Kidney epithelial cell (primary cell): Measurements from ENCODE around the gene DACT3. TPM values are rescaled to one million over a fixed set of nuclear protein-coding genes. Genes with fewer than 3 reads are reported as not detected.

Experiments
- DNase-seq: peaks from one replicate; pipeline ENCODE4 v3.0.0-alpha.2; 2010; ENCODE audit warnings: low read depth
- H3K27me3 ChIP-seq: 2 replicates; pipeline ENCODE4 v1.6.0; 2011; ENCODE audit warnings: low read length; ENCODE audit not compliant: control insufficient read depth, insufficient read depth
- H3K36me3 ChIP-seq: 2 replicates; pipeline ENCODE4 v1.5.1; 2011; ENCODE audit warnings: low read length; ENCODE audit not compliant: control insufficient read depth, insufficient read depth
- H3K4me3 ChIP-seq: 2 replicates; pipeline ENCODE4 v1.5.1; 2011; ENCODE audit warnings: low read depth, mild to moderate bottlenecking, control low read depth, low read length
- total RNA-seq: library from RNA; depleted of rRNA; stranded (reverse); fragments of >200 nt; gene quantifications from 2 replicates; pipeline ENCODE4 v1.2.3, GENCODE V29; 2015
- TF ChIP-seq, protein P1 (sequence below): IDR thresholded peaks from 2 replicates; pipeline ENCODE4 v1.5.1; 2011; ENCODE audit warnings: mild to moderate bottlenecking, moderate library complexity, low read length, control low read depth, inconsistent platforms; ENCODE audit not compliant: insufficient read depth, poor library complexity, severe bottlenecking

DACT3 gene
- total RNA-seq, 1 donor from 2014 or later: 0.33 TPM

DNA sequence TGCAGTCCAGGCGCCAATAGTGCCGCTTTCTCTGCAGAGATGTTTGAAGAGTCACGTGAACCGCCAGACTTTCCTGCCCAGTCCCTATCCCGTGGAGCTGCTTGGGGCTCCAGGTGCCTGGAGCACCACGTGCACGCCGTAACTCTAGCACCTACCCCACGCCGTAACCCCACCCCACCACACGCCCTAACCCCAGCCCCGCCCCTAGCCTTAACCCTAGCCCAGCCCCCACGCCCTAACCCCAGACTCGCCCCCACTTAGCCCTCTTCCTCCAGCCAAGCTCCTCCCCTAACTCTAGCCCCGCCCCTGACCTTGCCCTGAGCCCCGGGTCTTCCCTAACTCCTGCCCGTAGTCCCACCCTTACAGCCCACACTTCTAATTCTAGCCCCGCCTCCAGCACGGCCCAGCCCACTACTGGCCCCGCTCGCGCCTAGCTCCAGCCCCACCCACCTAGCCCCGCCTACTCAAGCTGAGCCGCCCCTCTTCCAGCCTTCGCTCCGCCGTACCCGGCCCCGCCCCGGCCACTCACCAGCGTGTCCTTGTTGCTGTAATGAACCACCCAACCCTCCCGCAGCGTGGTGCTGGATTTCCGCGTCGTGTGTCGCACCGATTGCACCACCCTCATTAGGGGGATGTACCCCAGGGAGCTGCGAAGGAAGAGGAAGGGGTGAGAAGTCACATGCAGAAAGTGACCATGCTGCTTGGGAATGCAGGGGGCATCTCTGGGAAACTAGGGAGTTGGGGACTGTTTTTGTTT lies 36.4 kb upstream of the DACT3 start:
- peak; percentile 29 for DNase-seq
- Histone ChIP-seq H3K27me3 (no peaks in the 10 kb centered on the region), H3K36me3 (peaks cover 5% of the 10 kb centered on the region), H3K4me3 (no peak overlapping the region)
- TF ChIP-seq, protein P1, sequence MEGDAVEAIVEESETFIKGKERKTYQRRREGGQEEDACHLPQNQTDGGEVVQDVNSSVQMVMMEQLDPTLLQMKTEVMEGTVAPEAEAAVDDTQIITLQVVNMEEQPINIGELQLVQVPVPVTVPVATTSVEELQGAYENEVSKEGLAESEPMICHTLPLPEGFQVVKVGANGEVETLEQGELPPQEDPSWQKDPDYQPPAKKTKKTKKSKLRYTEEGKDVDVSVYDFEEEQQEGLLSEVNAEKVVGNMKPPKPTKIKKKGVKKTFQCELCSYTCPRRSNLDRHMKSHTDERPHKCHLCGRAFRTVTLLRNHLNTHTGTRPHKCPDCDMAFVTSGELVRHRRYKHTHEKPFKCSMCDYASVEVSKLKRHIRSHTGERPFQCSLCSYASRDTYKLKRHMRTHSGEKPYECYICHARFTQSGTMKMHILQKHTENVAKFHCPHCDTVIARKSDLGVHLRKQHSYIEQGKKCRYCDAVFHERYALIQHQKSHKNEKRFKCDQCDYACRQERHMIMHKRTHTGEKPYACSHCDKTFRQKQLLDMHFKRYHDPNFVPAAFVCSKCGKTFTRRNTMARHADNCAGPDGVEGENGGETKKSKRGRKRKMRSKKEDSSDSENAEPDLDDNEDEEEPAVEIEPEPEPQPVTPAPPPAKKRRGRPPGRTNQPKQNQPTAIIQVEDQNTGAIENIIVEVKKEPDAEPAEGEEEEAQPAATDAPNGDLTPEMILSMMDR: no peak

DNA sequence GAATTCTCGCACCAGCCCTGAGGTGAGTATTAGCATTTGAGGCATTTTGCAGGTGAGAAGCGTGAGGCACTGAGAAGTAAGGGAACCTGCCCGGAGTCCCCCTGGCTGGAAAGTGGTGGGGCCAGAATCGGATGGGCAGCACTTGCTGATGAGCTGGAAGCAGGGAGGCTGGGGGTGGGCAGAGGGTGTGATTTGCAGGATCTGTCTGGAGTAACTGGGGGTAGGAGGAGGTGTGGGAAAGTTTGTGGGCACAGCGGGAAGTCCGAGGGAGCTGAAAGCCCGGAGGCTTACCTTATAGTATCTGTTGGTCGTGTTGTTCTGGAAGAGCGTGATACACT lies 35.9 kb upstream of the DACT3 start:
- no peaks in the 10 kb centered on the region for H3K27me3 ChIP-seq
- H3K4me3 ChIP-seq: no peak overlapping the region
- TF ChIP-seq, protein P1: no peak
- peaks cover 8% of the 10 kb centered on the region for H3K36me3 ChIP-seq
- DNase-seq: no peak

DNA sequence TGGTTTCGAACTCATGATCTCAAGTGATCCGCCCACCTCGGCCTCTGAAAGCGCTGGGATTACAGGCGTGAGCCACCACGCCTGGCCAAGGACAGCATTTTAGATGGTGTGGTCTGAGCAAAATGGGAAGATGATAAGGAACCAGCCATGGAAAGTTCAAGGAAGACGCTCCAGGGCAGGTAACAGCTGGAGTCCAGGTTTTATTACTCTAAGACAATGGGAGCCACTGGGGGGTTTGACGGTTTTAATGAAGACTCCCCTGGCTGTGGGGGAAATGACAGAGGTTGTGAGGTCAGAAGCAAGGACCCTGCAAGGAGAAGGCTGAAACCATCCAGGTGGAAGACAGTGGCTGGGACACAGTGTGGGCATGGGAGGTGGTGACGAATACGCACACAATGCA lies 35.1 kb upstream of the DACT3 start:
- H3K36me3 ChIP-seq: peaks cover 13% of the 10 kb centered on the region

DNA sequence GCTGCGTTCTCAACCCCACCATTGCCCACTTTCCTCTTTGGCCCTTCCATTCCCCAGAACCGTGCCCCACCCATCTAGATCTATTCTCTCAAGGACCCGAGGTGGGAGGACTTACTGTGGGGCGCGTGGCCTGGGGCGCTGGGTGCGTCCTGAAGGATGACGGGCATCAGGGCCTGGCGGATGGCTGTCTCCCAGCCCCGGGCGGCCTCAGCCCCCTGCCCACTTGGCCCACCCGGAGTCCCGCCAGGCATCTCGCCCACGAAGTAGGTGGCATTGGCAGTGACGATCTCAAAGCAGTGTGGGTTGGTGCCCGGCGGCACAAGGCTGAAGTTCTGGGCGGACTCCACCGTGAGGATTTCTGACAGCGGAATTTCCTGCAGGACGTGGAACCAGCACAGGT lies 32.8 kb upstream of the DACT3 start:
- H3K4me3 ChIP-seq: no peak overlapping the region
- peaks cover 14% of the 10 kb centered on the region for H3K36me3 ChIP-seq
- no peak for DNase-seq
- TF ChIP-seq, protein P1: no peak
- H3K27me3 ChIP-seq: no peaks in the 10 kb centered on the region

More for the DNA sequence above, 35.1 kb upstream of the DACT3 start:
- no peak overlapping the region for H3K4me3 ChIP-seq
- no peaks in the 10 kb centered on the region for H3K27me3 ChIP-seq
- TF ChIP-seq, protein P1: no peak
- DNase-seq: no peak

DNA sequence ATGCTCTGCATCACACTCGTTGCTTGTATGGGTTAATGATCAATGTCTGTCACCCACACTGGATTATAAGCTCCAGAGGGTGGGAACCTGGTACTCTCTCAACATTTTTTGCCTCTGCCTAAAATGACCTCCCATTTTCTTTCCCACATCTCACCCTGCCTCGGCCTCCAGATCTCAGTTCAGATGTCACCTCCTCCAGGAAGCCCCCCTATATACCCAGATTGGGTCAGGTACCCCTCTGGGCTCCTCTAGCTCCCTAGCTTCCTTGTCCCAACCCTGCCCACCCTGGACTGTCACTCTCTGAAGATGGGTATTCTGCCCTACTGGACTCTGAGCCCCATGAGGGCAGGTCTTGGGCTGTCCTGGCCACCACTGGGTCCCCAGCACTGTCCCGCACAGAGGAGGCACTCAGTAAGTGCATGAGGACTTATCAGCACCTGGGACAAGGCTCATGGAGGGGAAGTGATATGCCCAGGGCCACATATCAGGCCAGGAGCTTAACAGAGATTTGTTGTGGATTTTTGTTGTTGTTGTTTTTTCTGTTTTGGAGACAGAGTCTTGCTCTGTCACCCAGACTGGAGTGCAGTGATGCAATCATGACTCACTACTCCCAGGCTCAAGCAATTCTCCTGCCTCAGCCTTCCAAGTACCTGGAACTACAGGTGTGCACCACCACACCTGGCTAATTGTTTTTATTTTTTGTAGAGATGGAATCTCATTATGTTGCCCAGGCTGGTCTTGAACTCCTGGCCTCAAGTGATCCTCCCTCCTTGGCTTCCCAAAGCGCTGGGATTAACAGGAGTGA lies 32.1 kb upstream of the DACT3 start:
- TF ChIP-seq, protein P1: no peak
- H3K4me3 ChIP-seq: no peak overlapping the region
- DNase-seq: no peak
- peaks cover 11% of the 10 kb centered on the region for H3K36me3 ChIP-seq
- no peaks in the 10 kb centered on the region for H3K27me3 ChIP-seq
